ENCODE data around the gene ASB11. TPM values are rescaled to one million over a fixed set of nuclear protein-coding genes. Genes with fewer than 3 reads are reported as not detected.

ASB11 gene
- total RNA-seq, 1 experiment from 2014 or later: not detected

DNA sequence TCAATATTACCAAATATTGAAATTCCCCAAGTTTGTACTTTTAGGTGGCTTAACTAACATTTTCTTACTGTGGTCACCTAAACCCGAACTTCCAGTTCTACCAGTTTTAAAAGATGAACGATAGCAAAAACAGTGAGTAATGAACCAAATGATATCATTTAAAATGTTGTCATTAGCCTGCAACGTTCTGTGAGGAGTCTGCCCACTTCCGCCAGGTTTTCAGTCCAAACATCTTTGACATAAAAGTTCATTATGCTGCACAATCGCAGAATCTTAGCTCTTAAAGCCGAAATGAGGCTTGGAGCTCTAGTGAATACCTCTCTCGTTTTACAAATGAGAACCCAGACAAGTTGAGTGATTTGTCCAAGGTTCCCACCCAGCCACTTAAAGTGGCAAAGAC, 19.1 kb upstream of the ASB11 start:
- peaks cover 39% of the 10 kb centered on the region for H3K36me3 Mint-ChIP-seq (ENCODE audit: insufficient read depth, unreplicated experiment)
- peak; percentile 2 for DNase-seq
- TF ChIP-seq CTCF (IDR thresholded peaks at IDR 0.05; ENCODE audit: unreplicated experiment): no peak
- intact Hi-C loops (cut with micrococcal nuclease; ENCODE audit: unreplicated experiment): no loop called here
- CTCF ChIA-PET: no interaction called here
- peaks cover 16% of the 10 kb centered on the region for H3K4me1 Mint-ChIP-seq (ENCODE audit: low read depth, unreplicated experiment)
- peak overlapping the region; percentile 89 for H3K4me3 Mint-ChIP-seq (ENCODE audit: low read depth, unreplicated experiment)
- no peaks in the 10 kb centered on the region for H3K27me3 Mint-ChIP-seq (ENCODE audit: unreplicated experiment)
- no peaks in the 10 kb centered on the region for H3K9me3 Mint-ChIP-seq (ENCODE audit: low read depth, unreplicated experiment)
- BruUV-seq (replicated peaks): TSS peak; percentile 86
- peak overlapping the region; percentile 89 for H3K27ac Mint-ChIP-seq (ENCODE audit: unreplicated experiment)

- Mint-ChIP-seq H3K4me3 (ENCODE audit: low read depth, unreplicated experiment) (no peak overlapping the region), H3K4me1 (ENCODE audit: low read depth, unreplicated experiment) (peaks cover 8% of the 10 kb centered on the region), H3K27ac (ENCODE audit: unreplicated experiment) (no peak overlapping the region), H3K36me3 (ENCODE audit: insufficient read depth, unreplicated experiment) (peaks cover 21% of the 10 kb centered on the region), H3K9me3 (ENCODE audit: low read depth, unreplicated experiment) (no peaks in the 10 kb centered on the region), H3K27me3 (ENCODE audit: unreplicated experiment) (no peaks in the 10 kb centered on the region)
- no TSS peak for BruUV-seq (replicated peaks)
- TF ChIP-seq CTCF (IDR thresholded peaks at IDR 0.05; ENCODE audit: unreplicated experiment): no peak
- no peak for DNase-seq
- intact Hi-C loops (cut with micrococcal nuclease; ENCODE audit: unreplicated experiment): no loop called here
- CTCF ChIA-PET: no interaction called here
Observed at GRCh38 chrX:15328821-15329220, 13.4 kb upstream of the ASB11 start.

GRCh38 chrX:15328131-15328530, 12.7 kb upstream of the ASB11 start:
- CTCF ChIA-PET: no interaction called here
- no peak overlapping the region for H3K4me3 Mint-ChIP-seq (ENCODE audit: low read depth, unreplicated experiment)
- peaks cover 8% of the 10 kb centered on the region for H3K4me1 Mint-ChIP-seq (ENCODE audit: low read depth, unreplicated experiment)
- intact Hi-C loops (cut with micrococcal nuclease; ENCODE audit: unreplicated experiment): no loop called here
- no peaks in the 10 kb centered on the region for H3K9me3 Mint-ChIP-seq (ENCODE audit: low read depth, unreplicated experiment)
- H3K36me3 Mint-ChIP-seq (ENCODE audit: insufficient read depth, unreplicated experiment): peaks cover 15% of the 10 kb centered on the region
- BruUV-seq (replicated peaks): no TSS peak
- no peak overlapping the region for H3K27ac Mint-ChIP-seq (ENCODE audit: unreplicated experiment)
- no peaks in the 10 kb centered on the region for H3K27me3 Mint-ChIP-seq (ENCODE audit: unreplicated experiment)
- DNase-seq: no peak
- TF ChIP-seq CTCF (IDR thresholded peaks at IDR 0.05; ENCODE audit: unreplicated experiment): no peak

DNA sequence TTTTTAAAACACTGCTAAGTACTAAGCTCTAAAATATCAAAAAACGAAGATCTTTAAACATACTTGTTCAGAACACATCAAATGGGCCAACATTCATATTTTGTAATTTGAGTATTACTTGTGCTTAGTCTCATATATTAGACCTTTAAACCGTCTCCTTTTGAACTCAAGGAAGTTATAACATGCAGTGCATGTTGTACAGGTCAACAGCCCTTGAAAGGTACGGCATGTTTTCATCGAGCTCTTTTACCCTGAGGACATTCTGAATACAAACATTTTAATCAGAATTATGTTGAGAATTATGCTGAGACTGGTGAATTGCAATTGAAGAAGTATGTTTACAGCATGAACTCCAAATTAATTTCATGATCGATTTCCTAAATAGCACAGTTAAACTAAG, 7.0 kb upstream of the ASB11 start:
- Mint-ChIP-seq H3K4me1 (ENCODE audit: low read depth, unreplicated experiment) (no peaks in the 10 kb centered on the region), H3K27me3 (ENCODE audit: unreplicated experiment) (no peaks in the 10 kb centered on the region), H3K36me3 (ENCODE audit: insufficient read depth, unreplicated experiment) (peaks cover 16% of the 10 kb centered on the region), H3K9me3 (ENCODE audit: low read depth, unreplicated experiment) (no peaks in the 10 kb centered on the region), H3K4me3 (ENCODE audit: low read depth, unreplicated experiment) (no peak overlapping the region), H3K27ac (ENCODE audit: unreplicated experiment) (no peak overlapping the region)
- intact Hi-C loops (cut with micrococcal nuclease; ENCODE audit: unreplicated experiment): no loop called here
- CTCF ChIA-PET: no interaction called here
- no peak for TF ChIP-seq CTCF (IDR thresholded peaks at IDR 0.05; ENCODE audit: unreplicated experiment)
- DNase-seq: no peak
- BruUV-seq (replicated peaks): no TSS peak

DNA sequence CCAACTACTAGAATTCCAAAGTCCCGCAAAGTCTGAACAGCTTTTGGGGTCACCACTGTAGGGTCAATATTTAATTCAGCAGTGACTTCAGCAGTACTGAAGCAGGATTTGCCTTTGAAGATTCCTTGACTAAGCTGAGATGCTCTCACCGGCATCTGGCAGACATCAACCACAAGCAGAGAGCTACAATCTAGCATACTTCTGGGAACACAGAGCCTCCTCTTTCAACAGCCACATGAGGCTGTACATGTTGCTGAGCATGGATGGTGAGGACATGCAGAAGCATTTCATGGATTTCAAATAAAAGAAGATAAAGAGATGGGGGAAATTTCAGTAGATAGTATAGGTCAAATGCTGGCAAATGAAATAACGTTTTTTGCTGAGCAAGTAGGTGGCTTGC, 6.6 kb upstream of the ASB11 start:
- no peak for TF ChIP-seq CTCF (IDR thresholded peaks at IDR 0.05; ENCODE audit: unreplicated experiment)

More for the DNA sequence above, 6.6 kb upstream of the ASB11 start:
- DNase-seq: no peak
- no peaks in the 10 kb centered on the region for H3K4me1 Mint-ChIP-seq (ENCODE audit: low read depth, unreplicated experiment)
- no peak overlapping the region for H3K4me3 Mint-ChIP-seq (ENCODE audit: low read depth, unreplicated experiment)
- no peaks in the 10 kb centered on the region for H3K9me3 Mint-ChIP-seq (ENCODE audit: low read depth, unreplicated experiment)
- CTCF ChIA-PET: no interaction called here
- H3K27ac Mint-ChIP-seq (ENCODE audit: unreplicated experiment): no peak overlapping the region
- no peaks in the 10 kb centered on the region for H3K27me3 Mint-ChIP-seq (ENCODE audit: unreplicated experiment)
- intact Hi-C loops (cut with micrococcal nuclease; ENCODE audit: unreplicated experiment): no loop called here
- BruUV-seq (replicated peaks): no TSS peak
- peaks cover 16% of the 10 kb centered on the region for H3K36me3 Mint-ChIP-seq (ENCODE audit: insufficient read depth, unreplicated experiment)

Measured in Calu3 (cell line).